D721Med (cell line): ENCODE results near the gene MTHFD1L.

Experiments used
- DNase-seq: peaks from one replicate; pipeline ENCODE4 v3.0.0; 2011; ENCODE audit warnings: low spot score; ENCODE audit not compliant: insufficient read length
- FAIRE-seq: peaks from 2 replicates; lab custom pipeline; 2011; peaks lifted over from hg19 to GRCh38; lab: Jason Lieb, UNC
- TF ChIP-seq, protein P1 (sequence below): IDR thresholded peaks from 2 replicates; pipeline ENCODE4 v1.5.1; 2012; ENCODE audit warnings: mild to moderate bottlenecking, control low read depth; ENCODE audit not compliant: insufficient read depth; ENCODE audit errors: missing control alignments

Gene MTHFD1L

DNA sequence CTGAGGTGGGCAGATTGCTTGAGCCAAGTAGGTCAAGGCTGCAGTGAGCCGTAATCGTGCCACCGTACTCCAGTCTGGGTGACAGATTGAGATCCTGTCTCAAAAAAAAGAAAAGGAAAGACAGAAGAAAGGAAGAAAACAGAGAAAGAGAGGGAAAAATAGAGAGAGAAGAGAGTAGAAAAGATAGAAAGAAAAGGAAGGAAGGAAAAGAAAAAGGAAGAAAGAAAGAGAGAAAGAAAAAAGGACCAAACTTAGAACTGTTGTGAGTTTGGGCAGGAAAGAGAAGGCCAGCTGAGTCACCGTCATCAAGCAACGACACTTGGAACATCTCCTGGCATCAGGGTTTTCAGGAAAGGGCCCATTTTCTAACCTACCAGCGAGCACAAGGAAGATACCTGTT is 278.3 kb downstream of the MTHFD1L start:
- no peak for FAIRE-seq
- TF ChIP-seq, protein P1, sequence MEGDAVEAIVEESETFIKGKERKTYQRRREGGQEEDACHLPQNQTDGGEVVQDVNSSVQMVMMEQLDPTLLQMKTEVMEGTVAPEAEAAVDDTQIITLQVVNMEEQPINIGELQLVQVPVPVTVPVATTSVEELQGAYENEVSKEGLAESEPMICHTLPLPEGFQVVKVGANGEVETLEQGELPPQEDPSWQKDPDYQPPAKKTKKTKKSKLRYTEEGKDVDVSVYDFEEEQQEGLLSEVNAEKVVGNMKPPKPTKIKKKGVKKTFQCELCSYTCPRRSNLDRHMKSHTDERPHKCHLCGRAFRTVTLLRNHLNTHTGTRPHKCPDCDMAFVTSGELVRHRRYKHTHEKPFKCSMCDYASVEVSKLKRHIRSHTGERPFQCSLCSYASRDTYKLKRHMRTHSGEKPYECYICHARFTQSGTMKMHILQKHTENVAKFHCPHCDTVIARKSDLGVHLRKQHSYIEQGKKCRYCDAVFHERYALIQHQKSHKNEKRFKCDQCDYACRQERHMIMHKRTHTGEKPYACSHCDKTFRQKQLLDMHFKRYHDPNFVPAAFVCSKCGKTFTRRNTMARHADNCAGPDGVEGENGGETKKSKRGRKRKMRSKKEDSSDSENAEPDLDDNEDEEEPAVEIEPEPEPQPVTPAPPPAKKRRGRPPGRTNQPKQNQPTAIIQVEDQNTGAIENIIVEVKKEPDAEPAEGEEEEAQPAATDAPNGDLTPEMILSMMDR, result no peak
- no peak for DNase-seq

DNA sequence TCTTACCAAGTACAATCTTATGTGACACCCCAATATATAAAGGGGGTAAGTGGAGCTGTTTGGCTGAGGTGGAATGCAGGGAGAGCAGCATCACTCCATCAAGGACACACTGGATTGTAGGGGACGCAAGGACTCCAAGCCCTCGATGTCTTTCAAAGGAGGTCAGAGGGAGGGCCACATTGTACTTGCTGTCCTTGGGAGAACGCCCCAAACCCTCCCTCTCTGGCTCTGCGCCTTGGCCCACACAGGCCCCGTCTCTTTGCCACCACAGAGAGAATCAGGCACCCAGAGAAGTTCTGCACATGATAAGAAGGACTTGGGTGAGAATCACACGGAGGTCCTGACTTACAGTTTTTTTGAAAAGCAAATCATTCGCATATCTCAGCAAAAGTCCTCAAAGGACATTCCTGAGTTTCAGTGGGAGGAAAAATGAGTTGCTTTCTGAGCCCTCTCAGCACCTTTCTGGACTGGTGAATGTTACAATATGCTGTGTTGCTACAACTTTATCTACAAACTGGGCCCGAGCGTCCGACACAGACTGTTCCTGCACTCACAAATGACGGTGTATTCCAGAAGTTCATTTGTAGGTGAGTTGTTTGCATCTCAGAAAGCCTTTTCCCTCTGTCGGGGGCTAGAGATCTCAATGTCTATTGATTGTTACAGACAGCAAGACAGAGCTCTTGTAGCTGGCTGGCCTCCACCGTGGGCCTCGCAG is 281.8 kb downstream of the MTHFD1L start:
- TF ChIP-seq, protein P1, result no peak
- FAIRE-seq (no peak), DNase-seq (no peak)

DNA sequence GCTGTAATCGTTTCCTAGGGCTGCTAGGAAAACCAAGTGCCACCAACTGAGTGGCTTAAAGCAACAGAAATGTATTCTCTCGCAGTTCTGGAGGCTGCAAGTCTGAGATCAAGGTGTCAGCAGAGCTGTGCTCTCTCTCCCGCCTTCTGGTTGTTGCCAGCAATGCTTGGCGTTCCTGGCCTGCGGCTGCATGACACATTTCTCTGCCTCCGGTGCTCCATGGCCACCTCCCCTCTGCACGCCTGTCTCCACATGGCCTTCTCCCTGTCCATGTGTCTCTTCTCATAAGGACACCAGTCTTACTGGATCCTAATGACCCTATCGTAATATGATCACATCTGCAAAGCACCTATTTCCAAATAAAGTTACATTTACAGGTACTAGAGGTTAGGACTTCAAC is 282.6 kb downstream of the MTHFD1L start:
- peak; percentile 80 for FAIRE-seq
- DNase-seq, result no peak
- TF ChIP-seq, protein P1, result no peak

DNA sequence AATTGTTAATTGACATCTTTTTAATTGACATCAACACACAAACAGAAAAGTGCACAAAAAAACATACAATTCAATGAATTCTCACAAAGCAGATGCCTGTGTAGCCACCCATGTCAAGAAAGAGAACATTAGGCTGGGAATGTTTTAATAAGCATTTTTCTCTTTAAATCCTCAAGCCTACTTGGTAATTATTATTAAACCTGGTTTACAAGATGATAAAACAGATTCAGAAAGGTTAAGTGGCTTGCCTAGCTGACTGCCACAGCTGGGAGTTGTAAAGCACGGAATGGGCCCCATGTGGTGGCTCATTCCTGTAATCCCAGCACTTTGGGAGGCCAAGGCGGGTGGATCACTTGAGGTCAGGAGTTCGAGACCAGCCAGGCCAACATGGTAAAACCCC is 284.3 kb downstream of the MTHFD1L start:
- no peak for DNase-seq
- FAIRE-seq, result no peak

More for the DNA sequence above, 284.3 kb downstream of the MTHFD1L start:
- TF ChIP-seq, protein P1, result no peak
